ENCODE data around the gene SOWAHD. TPM values are rescaled to one million over a fixed set of nuclear protein-coding genes. Genes with fewer than 3 reads are reported as not detected.
"Not testable (repeated sequence)": the region's sequence is repeated elsewhere in the genome, so short reads cannot be mapped to it uniquely, and the experiment has no call there.

Gene SOWAHD
- total RNA-seq, 4 donors from 2014 or later: 1.3 to 2.7 (median 2.5) TPM; not detected in 1

- Histone ChIP-seq H3K36me3 (no peaks in the 10 kb centered on the region), H3K27ac (no peak overlapping the region), H3K4me3 (no peak overlapping the region), H3K9me3 (no peaks in the 10 kb centered on the region), H3K27me3 (no peaks in the 10 kb centered on the region), H3K4me1 (no peaks in the 10 kb centered on the region)
- DNase-seq: no peak
- TF ChIP-seq CTCF (IDR thresholded peaks at IDR 0.05) (no peak), POLR2A (IDR thresholded peaks at IDR 0.05) (no peak)
These were observed 22.1 kb upstream of the SOWAHD start for GRCh38 chrX:119736206-119736764.

- TF ChIP-seq CTCF (IDR thresholded peaks at IDR 0.05) (no peak), POLR2A (IDR thresholded peaks at IDR 0.05) (no peak)
- H3K36me3 ChIP-seq: no peaks in the 10 kb centered on the region
- H3K27ac ChIP-seq: no peak overlapping the region
- no peaks in the 10 kb centered on the region for H3K9me3 ChIP-seq
- H3K27me3 ChIP-seq: no peaks in the 10 kb centered on the region
- DNase-seq: peak in 1 of 3 donors; percentile 10
- H3K4me1 ChIP-seq: no peaks in the 10 kb centered on the region
- no peak overlapping the region for H3K4me3 ChIP-seq
These were observed 19.6 kb upstream of the SOWAHD start for GRCh38 chrX:119738742-119739141.

- H3K4me1 ChIP-seq: no peaks in the 10 kb centered on the region
- no peaks in the 10 kb centered on the region for H3K36me3 ChIP-seq
- no peaks in the 10 kb centered on the region for H3K27me3 ChIP-seq
- H3K4me3 ChIP-seq: no peak overlapping the region
- no peak overlapping the region for H3K27ac ChIP-seq
- H3K9me3 ChIP-seq: no peaks in the 10 kb centered on the region
- TF ChIP-seq POLR2A (IDR thresholded peaks at IDR 0.05) (no peak), CTCF (IDR thresholded peaks at IDR 0.05) (no peak)
- no peak for DNase-seq
These were observed 13.0 kb upstream of the SOWAHD start for GRCh38 chrX:119745283-119745848.

GRCh38 chrX:119750131-119750530, 8.3 kb upstream of the SOWAHD start:
- not testable (repeated sequence) for H3K27me3 ChIP-seq, H3K4me3 ChIP-seq, H3K9me3 ChIP-seq, H3K27ac ChIP-seq, H3K4me1 ChIP-seq, DNase-seq, H3K36me3 ChIP-seq

GRCh38 chrX:119750751-119751150, 7.6 kb upstream of the SOWAHD start:
- H3K4me1 ChIP-seq, H3K9me3 ChIP-seq, H3K36me3 ChIP-seq, H3K4me3 ChIP-seq, H3K27me3 ChIP-seq, DNase-seq, H3K27ac ChIP-seq: not testable (repeated sequence)

GRCh38 chrX:119753001-119753400, 5.4 kb upstream of the SOWAHD start:
- Histone ChIP-seq H3K36me3 (no peaks in the 10 kb centered on the region), H3K27ac (no peak overlapping the region), H3K4me3 (no peak overlapping the region), H3K27me3 (no peaks in the 10 kb centered on the region), H3K9me3 (no peaks in the 10 kb centered on the region), H3K4me1 (peaks cover 0 to 9% (median 9%) of the 10 kb centered on the region in 4 donors)
- TF ChIP-seq CTCF (IDR thresholded peaks at IDR 0.05) (no peak), POLR2A (IDR thresholded peaks at IDR 0.05) (no peak)
- DNase-seq: no peak
